Panc1 (cell line): Measurements from ENCODE around the gene SETD2. TPM values are rescaled to one million over a fixed set of nuclear protein-coding genes. Genes with fewer than 3 reads are reported as not detected.

Experiments used
- ATAC-seq: fragments of 200-7000 bp; cut with Tn5 transposase; 2 replicates; pipeline ENCODE4 v1.9.1; 2020; ENCODE audit warnings: mild to moderate bottlenecking, moderate library complexity
- BruUV-seq: library from RNA; stranded (reverse); fragments of 400-500 nt; replicated peaks from 2 replicates; lab custom pipeline; 2021; lab: Mats Ljungman, UMichigan
- CTCF ChIA-PET: fragments of 300-600 bp; sonication (Branson Sonifier 250); formaldehyde crosslinking; loops from one replicate; lab custom pipeline; 2022; ENCODE audit warnings: antibody characterized with exemption; lab: Charles Lee
- POLR2A ChIA-PET: fragments of 300-600 bp; sonication (Branson Sonifier 250); formaldehyde crosslinking; loops from one replicate; lab custom pipeline; 2022; ENCODE audit warnings: antibody characterized with exemption; lab: Charles Lee
- DNase-seq: peaks from one replicate; pipeline ENCODE4 v3.0.0-alpha.2; 2010; ENCODE audit warnings: low read depth, low spot score
- H3K27ac ChIP-seq: 2 replicates; pipeline ENCODE4 v1.5.1; 2011; ENCODE audit warnings: mild to moderate bottlenecking, low read length, inconsistent platforms
- H3K27me3 ChIP-seq: fragments of 200-500 bp; sonication (Bioruptor generic); 2 replicates; pipeline ENCODE4 v1.6.0; 2014; ENCODE audit warnings: low read length, inconsistent platforms; ENCODE audit not compliant: control insufficient read depth, insufficient read depth
- H3K36me3 ChIP-seq: fragments of 200-500 bp; sonication (Bioruptor generic); 2 replicates; pipeline ENCODE4 v1.5.1; 2014; ENCODE audit warnings: inconsistent platforms, mild to moderate bottlenecking, low read length, moderate library complexity; ENCODE audit not compliant: control insufficient read depth, insufficient read depth
- H3K4me1 ChIP-seq: 2 replicates; pipeline ENCODE4 v1.5.1; 2011; ENCODE audit warnings: inconsistent platforms, mild to moderate bottlenecking, low read length, moderate library complexity; ENCODE audit not compliant: control insufficient read depth, insufficient read depth
- H3K4me3 ChIP-seq, 2 experiments: 2 replicates each; pipeline ENCODE4 v1.5.1; 2011 to 2012; ENCODE audit warnings: low read depth in 2 of 2, low read length in 2 of 2, mild to moderate bottlenecking in 2 of 2, inconsistent platforms in 1 of 2, moderate library complexity in 1 of 2
- H3K9me3 ChIP-seq: fragments of 200-500 bp; sonication (Bioruptor generic); 2 replicates; pipeline ENCODE4 v1.5.1; 2014; ENCODE audit warnings: low read depth, mild to moderate bottlenecking, inconsistent platforms, low read length, moderate library complexity; ENCODE audit not compliant: control insufficient read depth, insufficient read depth
- POLR2AphosphoS5 ChIP-seq: IDR thresholded peaks from 2 replicates; pipeline ENCODE4 v1.6.1; 2012; ENCODE audit warnings: mild to moderate bottlenecking, low read depth, low read length, moderate library complexity
- SIN3A ChIP-seq: IDR thresholded peaks from 2 replicates; pipeline ENCODE4 v1.6.1; 2012; ENCODE audit warnings: low read depth, mild to moderate bottlenecking, low read length, moderate library complexity, borderline replicate concordance; ENCODE audit not compliant: insufficient read depth
- TCF7L2 ChIP-seq: IDR thresholded peaks from 2 replicates; pipeline ENCODE4 v1.6.1; 2011; ENCODE audit warnings: mild to moderate bottlenecking, low read depth, low read length, inconsistent platforms
- in situ Hi-C: cut with HindIII; loops from 2 replicates; pipeline ENCODE4 v1.10.0; 2016; ENCODE audit warnings: low sequenced_read_pairs, low pct_unique_long_range_greater_than_20kb
- intact Hi-C: fragments of 100-400 bp; cut with micrococcal nuclease; formaldehyde crosslinking; loops from one replicate; pipeline ENCODE4 v1.10.0; 2022; ENCODE audit not compliant: unreplicated experiment
- total RNA-seq: library from RNA; stranded (reverse); gene quantifications from one replicate; pipeline ENCODE4 v1.2.1, GENCODE V29; 2021; ENCODE audit not compliant: unreplicated experiment
- TF ChIP-seq, protein P1 (sequence below): fragments of 450-650 bp; IDR thresholded peaks from 2 replicates; pipeline ENCODE4 v1.5.1; 2017; ENCODE audit warnings: mild to moderate bottlenecking
- TF ChIP-seq, protein P2 (sequence below), 2 experiments: IDR thresholded peaks; 2 replicates each; pipeline ENCODE4 v1.6.1; 2011 to 2012; ENCODE audit warnings: low read depth in 2 of 2, control low read depth in 1 of 2, low read length in 1 of 2, mild to moderate bottlenecking in 1 of 2, moderate library complexity in 1 of 2; ENCODE audit not compliant: insufficient read depth in 1 of 2

The SETD2 gene
- total RNA-seq, 1 experiment from 2014 or later: 32.6 TPM

DNA sequence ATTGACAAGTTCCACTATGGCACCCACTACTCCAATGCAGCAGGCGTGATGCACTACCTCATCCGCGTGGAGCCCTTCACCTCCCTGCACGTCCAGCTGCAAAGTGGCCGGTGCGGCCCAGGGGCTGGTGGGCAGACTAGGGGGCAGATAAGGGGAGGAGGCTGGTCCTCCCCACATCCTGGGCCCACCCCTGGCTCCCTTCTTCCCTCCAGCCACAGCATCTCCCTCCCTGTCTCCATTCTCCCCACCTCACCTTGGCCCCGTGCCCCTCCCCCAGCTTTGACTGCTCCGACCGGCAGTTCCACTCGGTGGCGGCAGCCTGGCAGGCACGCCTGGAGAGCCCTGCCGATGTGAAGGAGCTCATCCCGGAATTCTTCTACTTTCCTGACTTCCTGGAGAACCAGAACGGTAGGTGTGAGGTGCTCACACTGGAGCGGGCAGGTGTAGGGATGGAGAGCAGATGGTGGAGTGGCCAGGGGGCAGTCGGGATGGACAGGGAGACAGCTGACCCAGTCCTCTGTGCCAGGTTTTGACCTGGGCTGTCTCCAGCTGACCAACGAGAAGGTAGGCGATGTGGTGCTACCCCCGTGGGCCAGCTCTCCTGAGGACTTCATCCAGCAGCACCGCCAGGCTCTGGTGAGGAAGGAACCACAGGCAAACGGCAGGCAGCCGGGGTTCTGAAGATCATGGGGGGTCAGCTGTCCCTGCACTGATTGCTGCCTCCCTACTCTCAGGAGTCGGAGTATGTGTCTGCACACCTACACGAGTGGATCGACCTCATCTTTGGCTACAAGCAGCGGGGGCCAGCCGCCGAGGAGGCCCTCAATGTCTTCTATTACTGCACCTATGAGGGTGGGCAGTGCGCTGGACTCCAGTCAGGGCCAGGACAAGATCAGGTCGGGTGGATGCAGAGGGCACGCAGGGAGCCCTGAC, 158.4 kb downstream of the SETD2 start:
- in situ Hi-C loops: no loop called here

DNA sequence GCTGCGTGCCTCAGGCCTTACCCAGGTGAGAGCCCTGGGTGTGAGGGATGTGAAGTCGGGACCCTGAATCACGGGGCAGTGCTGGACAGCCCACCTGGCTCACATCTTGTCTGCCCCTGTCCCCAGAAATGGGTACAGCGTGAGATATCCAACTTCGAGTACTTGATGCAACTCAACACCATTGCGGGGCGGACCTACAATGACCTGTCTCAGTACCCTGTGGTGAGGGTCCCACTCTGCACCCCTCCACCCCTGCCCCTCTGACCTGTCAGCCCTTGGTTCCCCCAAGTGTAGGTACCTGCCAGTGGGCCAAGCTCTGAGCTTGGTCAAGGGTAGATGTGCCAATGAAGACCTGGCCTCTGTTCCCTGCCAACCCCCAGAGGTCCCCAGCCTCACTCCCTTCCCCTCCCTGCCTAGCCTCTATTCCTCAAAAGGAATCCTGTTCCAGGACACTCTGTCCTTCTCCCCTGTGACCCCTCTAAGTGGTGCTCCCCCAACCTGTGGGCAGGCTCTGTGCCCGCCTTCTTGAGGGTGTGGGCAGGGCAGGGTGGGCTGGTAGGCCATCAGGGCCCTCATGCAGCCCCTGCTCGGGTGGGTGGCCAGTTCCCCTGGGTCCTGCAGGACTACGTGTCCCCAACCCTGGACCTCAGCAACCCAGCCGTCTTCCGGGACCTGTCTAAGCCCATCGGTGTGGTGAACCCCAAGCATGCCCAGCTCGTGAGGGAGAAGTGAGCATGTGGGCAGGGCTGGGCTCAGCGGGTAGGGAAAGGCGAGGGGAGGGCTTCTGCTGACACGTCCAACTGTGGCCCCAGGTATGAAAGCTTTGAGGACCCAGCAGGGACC, 159.3 kb downstream of the SETD2 start:
- ChIA-PET POLR2A (no interaction called here), CTCF (no interaction called here)
- H3K27ac ChIP-seq: no peak overlapping the region
- ATAC-seq (no peak), DNase-seq (no peak)
- TF ChIP-seq, protein P1, sequence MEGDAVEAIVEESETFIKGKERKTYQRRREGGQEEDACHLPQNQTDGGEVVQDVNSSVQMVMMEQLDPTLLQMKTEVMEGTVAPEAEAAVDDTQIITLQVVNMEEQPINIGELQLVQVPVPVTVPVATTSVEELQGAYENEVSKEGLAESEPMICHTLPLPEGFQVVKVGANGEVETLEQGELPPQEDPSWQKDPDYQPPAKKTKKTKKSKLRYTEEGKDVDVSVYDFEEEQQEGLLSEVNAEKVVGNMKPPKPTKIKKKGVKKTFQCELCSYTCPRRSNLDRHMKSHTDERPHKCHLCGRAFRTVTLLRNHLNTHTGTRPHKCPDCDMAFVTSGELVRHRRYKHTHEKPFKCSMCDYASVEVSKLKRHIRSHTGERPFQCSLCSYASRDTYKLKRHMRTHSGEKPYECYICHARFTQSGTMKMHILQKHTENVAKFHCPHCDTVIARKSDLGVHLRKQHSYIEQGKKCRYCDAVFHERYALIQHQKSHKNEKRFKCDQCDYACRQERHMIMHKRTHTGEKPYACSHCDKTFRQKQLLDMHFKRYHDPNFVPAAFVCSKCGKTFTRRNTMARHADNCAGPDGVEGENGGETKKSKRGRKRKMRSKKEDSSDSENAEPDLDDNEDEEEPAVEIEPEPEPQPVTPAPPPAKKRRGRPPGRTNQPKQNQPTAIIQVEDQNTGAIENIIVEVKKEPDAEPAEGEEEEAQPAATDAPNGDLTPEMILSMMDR: no peak
- no peaks in the 10 kb centered on the region for H3K4me1 ChIP-seq
- in situ Hi-C loops (no loop called here), intact Hi-C loops (no loop called here)
- H3K27me3 ChIP-seq: no peaks in the 10 kb centered on the region
- no peak overlapping the region for H3K4me3 ChIP-seq
- no peaks in the 10 kb centered on the region for H3K9me3 ChIP-seq
- no TSS peak for BruUV-seq
- H3K36me3 ChIP-seq: 0 out of 2 replicates have a peak, but pooled peaks cover 2% of the 10 kb centered on the region

More for the DNA sequence above, 158.4 kb downstream of the SETD2 start:
- CTCF ChIA-PET: no interaction called here
- intact Hi-C loops: no loop called here
- H3K36me3 ChIP-seq: 0 out of 2 replicates have a peak, but pooled peaks cover 2% of the 10 kb centered on the region
- ATAC-seq: no peak
- no TSS peak for BruUV-seq
- no peaks in the 10 kb centered on the region for H3K27me3 ChIP-seq
- POLR2A ChIA-PET: no interaction called here
- TF ChIP-seq TCF7L2 (no peak), POLR2AphosphoS5 (no peak), SIN3A (no peak)
- TF ChIP-seq, protein P2, sequence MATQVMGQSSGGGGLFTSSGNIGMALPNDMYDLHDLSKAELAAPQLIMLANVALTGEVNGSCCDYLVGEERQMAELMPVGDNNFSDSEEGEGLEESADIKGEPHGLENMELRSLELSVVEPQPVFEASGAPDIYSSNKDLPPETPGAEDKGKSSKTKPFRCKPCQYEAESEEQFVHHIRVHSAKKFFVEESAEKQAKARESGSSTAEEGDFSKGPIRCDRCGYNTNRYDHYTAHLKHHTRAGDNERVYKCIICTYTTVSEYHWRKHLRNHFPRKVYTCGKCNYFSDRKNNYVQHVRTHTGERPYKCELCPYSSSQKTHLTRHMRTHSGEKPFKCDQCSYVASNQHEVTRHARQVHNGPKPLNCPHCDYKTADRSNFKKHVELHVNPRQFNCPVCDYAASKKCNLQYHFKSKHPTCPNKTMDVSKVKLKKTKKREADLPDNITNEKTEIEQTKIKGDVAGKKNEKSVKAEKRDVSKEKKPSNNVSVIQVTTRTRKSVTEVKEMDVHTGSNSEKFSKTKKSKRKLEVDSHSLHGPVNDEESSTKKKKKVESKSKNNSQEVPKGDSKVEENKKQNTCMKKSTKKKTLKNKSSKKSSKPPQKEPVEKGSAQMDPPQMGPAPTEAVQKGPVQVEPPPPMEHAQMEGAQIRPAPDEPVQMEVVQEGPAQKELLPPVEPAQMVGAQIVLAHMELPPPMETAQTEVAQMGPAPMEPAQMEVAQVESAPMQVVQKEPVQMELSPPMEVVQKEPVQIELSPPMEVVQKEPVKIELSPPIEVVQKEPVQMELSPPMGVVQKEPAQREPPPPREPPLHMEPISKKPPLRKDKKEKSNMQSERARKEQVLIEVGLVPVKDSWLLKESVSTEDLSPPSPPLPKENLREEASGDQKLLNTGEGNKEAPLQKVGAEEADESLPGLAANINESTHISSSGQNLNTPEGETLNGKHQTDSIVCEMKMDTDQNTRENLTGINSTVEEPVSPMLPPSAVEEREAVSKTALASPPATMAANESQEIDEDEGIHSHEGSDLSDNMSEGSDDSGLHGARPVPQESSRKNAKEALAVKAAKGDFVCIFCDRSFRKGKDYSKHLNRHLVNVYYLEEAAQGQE (IDR thresholded peaks at IDR 0.05; ENCODE audit: insufficient read depth in 1 of 2, low read depth in 2 of 2, low read length in 1 of 2): no peak
- TF ChIP-seq, protein P1: no peak
- no peak for DNase-seq
- no peaks in the 10 kb centered on the region for H3K4me1 ChIP-seq
- H3K27ac ChIP-seq: no peak overlapping the region
- no peak overlapping the region for H3K4me3 ChIP-seq
- H3K9me3 ChIP-seq: no peaks in the 10 kb centered on the region
